Left hindlimb (tissue), 1 donor: ENCODE results near the gene STX8.
"Not testable (repeated sequence)": the region's sequence is repeated elsewhere in the genome, so short reads cannot be mapped to it uniquely, and the experiment has no call there.

ENCODE experiments used
- DNase-seq: peaks from one replicate; pipeline ENCODE4 v3.0.0-alpha.2; 2018

The STX8 gene

DNA sequence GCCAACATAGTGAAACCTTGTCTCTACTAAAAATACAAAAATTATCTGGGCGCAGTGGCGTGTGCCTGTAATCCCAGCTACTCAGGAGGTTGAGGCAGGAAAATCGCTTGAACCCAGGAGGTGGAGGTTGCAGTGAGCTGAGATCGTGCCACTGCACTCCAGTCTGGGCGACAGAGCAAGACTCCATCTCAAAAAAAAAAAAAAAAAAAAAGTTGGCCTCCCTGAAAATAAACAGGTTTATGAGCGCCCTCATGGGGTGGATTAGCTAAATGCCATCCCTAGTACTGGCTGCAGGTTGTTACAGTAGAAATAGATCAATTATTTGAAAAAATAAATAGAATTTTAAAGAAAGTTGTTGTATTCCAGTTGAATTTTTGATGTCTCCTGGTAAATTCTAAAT lies 20.9 kb downstream of the STX8 start:
- not testable (repeated sequence) for DNase-seq

DNA sequence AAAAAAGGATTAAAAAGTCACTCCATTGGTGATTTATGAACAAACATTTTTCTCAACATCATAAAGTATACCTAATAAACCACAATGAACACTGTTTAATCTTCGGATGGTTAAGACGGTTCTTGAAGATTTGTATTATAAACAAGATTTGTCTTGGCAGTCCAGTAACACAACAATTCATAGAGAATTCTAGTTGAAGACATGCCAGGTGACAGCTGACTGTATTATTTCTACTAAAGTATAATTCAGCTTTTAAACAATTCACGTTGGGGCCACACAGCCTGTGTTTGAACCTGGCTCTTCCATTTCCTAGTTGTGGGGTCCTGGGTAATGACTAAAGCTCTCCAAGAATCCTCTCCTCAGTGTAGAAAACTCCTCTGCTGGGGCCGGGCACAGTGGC lies 22.0 kb downstream of the STX8 start:
- DNase-seq = no peak

DNA sequence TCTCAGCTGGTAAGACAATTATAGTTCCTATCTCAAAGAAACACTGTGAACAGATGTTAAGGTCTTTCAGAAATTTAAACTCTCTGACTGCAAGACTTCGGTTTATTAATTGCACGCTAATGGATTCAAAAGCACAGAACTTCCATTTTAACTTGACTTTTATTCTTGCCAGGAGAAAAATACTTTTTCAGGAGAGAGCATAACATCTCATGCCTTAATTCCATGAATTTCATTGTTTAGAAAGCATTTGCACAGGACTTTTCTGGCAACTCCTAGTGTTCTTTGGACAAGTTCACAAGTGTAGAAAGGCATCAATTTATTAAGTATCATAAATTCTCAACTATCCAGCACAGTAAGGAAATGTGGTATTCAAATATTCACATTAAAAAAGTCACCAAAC lies 22.4 kb downstream of the STX8 start:
- no peak for DNase-seq

DNA sequence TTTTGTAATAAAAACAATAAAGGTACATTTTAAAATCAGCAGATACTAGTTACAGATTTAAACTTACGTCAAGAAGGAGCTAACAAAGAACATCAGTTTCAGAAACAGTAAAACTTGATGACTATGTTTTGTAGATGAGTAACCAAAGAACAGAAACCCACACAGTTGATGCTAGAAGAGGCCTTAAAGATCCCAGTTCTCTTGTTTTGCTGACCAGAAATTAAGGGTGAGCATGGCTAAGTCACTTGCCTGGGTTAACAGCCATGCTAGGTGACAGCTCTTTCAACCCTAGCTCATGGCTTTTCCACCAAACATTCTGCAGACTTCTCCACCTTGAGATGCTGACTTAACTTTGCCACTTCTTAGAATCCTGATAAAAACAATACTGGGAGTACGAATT lies 26.4 kb downstream of the STX8 start:
- no peak for DNase-seq

DNA sequence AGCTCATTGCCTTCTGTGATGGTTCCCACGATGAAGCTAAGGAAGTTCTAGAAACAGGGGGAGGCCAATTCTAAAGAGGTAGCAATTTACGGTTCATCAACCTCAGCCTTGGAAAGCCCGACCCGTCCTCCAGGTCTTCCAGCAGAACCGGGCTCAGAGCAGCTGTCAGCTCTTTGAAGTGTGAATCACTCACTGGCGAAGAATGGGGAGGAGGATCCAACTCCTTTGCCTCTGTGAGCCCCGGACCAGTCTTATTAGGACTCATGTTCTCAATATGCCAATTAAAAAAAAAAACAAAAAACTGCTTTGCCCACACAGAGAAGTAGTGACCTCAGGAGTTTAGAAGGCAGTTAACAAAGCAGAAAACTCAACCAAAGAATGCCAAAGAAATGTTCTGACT lies 31.4 kb downstream of the STX8 start:
- DNase-seq = no peak

DNA sequence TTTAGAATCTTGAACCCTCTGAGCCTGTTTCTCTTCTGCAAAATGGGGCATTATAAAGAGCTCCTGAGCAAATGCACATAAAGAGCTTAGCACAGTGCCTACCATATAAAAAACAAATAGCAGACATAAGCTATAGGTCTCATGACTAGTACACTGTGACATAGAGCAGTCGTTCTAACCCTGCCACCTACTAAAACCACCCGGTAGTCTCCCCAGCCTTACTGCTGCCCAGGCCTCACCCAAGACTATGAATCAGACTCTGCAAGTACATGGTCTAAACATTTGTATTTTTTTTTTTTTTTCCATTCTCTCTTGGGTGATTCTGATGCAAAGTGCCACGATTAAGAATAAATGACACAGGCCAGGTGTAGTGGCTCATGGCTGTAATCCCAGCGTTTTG lies 33.9 kb downstream of the STX8 start:
- no peak for DNase-seq

DNA sequence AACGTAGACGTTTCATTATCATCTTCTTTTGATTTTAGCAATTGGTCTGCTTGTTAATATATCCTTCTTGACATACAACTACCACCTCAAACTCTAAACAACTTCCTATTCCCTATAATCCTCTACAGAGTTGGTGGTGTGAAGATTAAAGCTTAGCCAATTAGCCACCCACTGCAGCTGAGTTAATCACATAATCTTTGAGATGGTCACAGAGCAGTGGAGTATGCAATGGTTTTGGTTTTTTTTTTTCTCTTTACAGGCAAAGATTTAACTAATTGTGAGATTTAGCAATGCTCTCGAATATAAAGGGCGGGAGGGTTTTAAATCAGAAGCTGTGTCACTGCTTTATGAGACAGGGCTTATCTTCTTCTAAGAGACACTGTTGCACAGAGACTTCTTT lies 37.0 kb downstream of the STX8 start:
- no peak for DNase-seq

DNA sequence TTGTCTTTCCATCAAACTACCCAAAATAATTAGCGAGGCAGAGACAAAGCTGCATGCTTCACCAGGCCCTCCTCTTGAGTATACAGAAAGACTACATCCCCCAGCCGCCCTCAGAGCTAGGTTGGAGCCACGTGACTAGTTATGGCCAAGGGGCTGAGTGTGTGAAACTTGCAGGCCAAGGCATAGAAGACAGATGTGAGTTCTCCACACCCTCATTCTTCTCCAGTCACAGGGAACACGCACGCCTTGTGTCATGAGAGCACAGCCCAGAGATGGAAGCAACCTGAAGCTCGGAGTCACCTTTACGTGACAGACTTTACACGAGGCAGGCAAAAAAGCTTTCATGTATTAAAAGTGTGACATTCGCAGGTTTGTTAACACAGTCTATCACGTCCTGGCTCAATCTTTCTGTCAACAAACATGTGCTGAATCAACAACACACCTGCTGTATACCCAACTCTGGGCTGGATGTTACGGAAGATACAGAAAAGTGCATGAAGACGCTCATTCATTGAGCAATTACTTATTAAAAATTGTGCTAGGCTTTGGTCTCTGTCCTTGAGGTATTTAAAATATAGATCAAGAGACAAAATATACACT lies 38.3 kb downstream of the STX8 start:
- no peak for DNase-seq

DNA sequence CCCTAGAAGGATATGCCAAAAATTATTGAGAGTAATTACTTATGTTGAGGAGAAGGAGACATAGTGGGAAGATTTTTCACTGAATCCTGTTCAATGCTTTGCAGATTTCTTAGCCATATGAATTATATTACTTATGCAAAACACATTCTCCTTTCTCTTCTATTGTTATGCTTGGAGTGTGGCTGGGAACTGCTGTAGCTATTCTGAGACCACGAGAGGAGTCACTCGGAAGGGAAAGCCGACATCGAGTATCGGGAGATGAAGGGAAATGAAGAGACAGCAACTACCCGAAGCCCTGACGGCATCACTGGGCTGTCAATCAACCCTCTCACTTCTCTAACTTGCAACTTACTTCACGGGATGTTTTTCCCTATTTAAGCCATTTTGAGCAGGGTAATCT lies 39.6 kb downstream of the STX8 start:
- DNase-seq = no peak

DNA sequence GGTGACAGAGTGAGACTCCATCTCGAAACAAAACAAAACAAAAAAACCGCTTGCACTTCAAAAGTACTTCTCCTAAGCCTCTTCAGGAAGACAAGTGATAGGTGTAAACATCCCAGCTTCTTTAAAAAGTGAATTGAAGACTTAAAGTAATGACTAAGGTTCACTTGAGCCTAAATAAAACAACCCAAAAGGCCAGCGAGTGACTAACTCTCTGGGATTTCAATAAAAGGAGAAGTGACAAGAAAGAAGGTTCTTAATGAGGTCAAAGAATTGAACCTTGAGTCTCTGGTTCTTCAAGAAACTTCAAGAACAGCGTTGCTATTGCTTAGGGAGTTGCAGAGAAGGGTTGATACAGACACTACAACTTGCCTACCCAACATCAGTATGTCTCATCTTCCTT lies 42.2 kb downstream of the STX8 start:
- DNase-seq = no peak

DNA sequence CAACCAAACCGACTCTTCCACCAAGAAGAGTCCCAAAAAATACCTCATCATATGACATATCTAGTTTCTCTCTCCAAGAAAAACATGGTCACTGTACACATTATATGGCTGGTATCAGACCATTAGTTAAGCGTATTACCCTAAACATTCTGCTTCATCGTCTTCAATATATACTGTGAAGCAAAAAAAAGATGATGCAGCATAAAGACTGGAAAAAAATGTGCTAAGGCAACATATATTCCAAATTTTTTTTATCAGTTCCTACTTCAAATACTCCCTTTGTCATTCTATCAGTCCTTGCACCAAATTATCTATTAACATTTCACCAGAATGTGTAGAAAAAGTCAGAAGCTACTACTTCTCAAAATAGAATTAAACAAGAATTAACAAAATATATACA lies 42.9 kb downstream of the STX8 start:
- DNase-seq = no peak

DNA sequence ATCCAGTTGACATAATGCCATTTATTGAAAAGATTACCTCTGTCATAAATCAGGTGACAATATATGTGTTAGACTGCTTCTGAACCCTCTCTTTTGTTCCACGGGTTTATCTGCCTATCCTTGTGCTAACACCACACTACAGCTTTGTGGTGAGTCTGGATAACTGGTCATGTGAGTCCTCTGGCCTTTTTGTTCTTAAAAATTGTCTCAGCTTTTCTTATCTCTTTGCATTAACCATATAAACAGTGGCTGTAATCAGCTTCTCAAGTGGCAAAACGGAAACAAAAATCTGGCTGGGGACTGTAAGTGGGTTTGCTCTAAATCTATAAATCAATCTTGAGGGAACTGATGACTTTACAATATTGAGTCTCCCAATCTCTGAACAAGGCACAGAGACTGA lies 44.6 kb downstream of the STX8 start:
- no peak for DNase-seq

DNA sequence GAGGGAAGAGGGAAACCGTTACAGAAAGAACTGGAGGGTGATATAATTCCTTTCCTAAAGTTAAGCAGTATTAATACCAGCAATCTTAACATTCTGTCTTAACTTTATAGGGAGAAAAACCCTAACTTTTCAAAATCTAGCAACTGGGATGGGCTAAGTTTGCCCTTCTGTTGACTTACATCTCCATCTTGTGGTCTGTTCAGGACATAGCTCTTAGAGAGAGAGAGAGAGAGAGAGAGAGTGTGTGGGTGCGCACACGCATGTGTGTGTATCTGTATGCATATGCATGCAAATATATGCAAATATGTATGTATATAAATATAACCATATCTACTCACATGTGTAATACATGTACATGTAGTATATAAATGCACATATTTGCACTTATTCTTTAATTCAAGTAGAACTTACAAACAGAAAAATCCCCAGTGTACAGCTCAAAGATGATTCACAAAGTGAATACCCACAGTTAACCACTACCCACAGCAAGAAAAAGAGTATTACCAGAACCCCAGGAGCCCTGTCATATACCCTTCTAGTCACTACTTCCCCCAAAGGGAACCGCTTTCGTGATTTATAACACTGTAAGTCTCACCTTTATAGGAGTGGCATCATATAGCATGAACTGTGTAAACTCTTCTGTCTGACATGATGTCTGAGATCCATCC lies 46.5 kb downstream of the STX8 start:
- DNase-seq = no peak

DNA sequence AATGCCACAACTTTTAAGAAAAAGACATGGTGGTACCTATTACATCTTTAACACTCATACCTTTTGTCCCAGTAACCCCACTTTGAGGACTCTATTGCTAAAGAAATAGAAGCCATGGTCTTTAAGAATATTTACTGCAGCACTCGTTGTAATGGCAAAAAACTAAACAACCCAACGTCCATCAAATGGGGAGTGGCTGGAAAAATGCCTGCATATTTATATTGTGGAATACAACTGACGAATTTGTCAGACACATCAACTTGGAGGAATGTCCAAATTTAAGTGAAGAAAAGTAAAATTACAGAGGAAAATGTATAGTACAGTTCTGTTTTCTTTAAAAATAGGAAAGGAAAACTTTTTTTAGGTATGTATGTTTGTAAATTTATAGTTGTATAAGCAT lies 47.8 kb downstream of the STX8 start:
- DNase-seq = no peak

DNA sequence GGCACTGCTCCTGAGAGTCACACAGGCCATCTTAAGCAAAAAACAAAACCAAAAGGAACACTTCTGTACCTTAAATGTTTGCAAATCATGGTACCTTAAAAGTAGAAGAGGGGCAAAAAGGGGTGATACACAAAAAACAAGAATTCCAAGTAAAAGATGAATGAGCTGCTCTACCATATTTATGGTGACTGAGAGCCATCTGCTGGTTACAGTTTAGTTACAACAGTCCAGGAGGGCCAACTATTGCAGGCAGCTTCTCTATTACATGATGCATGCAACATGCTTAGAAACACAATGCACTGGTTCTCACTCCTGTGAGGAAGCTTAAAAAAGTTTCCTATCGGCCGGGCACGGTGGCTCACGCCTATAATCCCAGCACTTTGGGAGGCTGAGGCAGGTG lies 53.5 kb downstream of the STX8 start:
- no peak for DNase-seq

DNA sequence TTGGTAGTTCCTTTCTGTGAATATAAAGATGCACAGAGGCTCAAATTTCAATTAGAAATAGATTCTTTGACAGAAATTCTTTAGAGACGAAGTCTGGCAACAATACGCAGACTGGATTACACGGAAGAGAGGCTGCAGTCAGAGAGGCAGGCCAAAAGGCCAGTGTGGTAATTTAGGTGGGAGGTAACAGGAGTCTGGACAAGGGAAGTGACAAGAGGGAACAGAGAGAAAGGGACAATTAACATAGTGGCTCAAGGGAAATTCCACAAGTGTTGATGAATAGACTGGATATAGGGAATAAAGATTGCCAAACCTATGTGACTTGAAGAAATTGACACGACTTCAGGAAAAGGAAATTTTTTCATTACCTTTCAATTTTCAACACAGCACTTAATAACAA lies 54.6 kb downstream of the STX8 start:
- no peak for DNase-seq

DNA sequence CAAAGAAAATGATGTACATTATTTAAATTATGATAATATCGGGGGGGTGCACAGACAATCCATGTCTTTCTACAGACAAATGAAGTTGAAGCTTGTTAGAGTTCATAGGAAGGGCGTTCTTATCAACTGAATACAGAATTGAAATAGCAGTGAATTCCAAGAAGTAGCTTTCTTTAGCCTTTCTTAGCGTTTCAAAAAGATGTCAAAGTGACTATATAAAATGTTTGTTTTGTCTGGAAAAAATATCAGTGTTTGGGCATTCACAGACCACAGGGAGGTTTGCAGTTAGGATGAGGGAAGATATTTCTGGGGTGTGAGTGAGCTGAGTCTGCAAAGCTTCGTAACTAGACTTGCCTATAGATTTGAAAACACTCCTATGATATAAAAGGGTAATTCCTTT lies 55.0 kb downstream of the STX8 start:
- DNase-seq = no peak

DNA sequence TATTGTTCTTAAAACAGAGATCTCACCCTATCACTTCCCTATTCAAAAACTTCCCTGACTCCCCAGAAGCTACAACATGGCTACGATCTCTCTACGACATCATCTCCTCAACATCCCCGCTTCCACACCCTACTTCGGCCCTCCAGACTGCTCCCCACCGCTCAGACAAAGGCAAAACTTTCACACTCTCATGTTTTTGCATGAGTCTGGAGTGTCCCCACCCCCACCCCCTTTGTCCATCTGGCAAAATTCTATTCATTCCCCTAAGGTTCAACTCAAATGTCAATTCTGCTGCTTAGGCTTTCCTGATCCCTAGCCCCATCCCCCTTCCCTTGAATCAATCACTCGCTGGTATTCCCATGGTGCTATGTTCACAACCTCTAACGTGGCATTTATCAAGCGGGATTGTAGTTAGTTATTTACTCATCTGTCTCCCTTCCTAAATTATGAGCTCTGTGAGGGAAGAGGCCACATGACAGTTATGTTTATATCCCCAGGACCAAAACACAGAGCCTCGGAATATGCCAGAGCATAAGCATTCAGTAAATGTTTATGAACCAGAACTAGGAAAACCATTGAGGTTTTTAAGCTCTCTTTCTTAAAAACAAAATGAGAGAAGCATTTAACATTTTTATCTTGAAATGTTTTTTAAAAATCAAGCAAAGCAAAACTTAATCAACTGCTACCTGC lies 55.9 kb downstream of the STX8 start:
- DNase-seq = no peak

DNA sequence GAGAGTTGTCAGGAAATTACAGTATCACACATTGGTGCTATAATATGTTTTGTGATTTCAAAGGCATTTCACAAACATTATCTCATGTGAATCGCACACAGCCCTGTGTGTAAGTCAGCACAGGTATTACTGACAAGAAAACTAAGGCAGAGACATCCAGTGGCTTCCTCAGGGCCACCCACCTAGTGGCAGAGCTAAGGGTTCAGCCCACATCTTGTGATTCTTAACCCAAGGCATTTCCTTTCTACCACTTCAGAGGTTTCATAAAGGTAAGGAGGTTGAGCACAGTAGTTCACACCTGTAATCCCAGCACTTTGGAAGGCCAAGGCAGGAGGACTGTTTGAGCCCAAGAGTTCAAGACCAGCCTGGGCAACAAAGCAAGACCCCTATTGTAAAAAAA lies 58.2 kb downstream of the STX8 start:
- no peak for DNase-seq

DNA sequence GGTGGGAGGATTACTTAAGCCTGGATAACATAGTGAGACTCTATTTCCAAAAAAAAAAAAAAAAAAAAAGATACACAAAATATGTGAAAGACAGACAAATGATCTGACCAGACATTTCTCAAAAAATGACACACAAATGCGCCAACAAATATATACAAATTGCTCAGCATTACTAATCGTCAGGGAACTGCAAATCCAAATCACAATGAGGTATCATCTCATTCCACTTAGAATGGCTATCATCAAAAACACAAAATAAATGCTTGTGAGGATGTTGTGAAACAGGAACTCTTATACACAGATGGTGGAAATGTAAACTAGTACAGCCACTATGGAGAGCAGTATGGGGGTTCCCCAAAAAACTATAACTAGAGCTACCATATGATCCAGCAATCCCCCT lies 62.4 kb downstream of the STX8 start:
- DNase-seq = no peak

DNA sequence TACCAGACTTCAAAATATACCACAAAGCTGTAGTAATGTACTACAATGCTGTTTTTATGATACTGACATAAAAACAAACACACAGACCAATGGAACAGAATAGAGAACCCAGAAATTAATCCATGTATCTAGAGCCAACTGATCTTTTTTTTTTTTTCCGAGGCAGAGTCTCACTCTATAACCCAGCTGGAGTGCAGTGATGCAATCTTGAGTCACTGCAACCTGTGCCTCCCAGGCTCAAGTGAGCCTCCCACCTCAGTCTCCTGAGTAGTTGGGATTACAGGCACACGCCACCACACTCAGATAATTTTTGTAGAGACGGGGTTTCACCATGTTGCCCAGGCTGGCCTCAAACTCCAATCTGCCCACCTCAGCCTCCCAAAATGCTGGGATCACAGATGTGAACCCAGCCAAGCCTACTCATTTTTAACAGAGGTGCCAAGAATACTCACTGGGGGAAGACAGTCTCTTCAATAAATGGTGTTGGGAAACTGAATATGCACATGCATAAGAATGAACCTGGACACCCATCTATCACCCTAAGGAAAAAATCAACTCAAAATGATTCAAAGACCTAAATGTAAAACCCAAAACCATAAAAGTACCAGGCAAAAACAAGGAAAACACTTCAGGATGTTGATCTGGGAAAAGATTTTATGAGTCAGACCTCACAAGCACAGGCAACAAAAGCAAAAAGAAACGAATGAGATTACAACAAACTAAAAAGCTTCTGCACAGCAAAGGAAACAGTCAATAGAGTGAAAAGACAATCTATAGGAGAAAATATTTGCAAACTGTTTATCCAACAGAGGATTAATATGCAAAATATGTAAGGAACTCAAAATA lies 63.1 kb downstream of the STX8 start:
- no peak for DNase-seq

DNA sequence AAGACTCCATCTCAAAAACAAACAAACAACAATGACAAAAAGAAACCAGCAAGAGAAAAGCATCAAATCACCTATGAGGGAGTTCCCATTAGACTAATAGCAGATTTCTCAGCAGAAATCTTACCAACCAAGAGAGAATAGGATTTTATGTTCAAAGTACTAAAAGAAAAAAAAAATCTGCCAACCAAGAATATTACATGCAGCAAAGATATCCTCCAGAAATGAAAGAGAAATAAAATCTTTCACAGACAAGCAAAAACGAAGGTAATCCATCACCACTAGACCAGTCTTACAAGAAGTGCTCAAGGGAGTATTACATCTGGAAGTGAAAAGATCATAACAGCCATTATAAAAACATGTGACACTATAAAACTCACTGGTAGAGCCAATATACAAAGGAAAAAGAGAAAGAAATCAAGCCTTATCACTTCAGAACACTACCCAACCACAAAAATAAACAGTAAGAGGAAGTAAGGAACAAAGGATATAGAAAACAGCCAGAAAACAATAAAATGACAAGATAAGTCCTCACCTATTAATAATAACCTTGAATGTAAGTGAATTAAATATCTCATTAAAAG lies 66.3 kb downstream of the STX8 start:
- no peak for DNase-seq

DNA sequence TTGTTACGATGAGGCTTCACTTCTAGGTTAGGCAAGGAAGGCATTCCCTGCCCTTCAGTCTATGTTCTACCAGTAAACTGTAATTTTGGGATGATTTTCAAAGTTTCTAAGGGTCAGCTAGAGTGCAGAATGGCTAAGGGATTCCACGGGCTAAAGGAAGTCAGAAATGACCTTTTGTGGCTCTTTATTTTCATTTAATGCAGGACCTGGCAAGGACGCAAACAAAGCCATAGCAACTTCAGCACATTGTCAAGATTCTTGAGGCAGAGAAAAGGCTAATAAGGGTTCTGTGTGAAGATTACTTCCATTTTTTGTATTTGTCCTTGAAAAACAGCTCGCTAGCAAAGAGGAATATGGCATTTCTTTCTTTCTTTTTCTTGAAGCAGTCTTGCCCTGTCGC lies 76.6 kb downstream of the STX8 start:
- DNase-seq = no peak
